Left ventricle myocardium inferior (tissue), 1 donor: ENCODE results near the gene SERGEF. TPM values are rescaled to one million over a fixed set of nuclear protein-coding genes. Genes with fewer than 3 reads are reported as not detected.

Source experiments
- DNase-seq: peaks from one replicate; pipeline ENCODE4 v3.0.0-alpha.2; 2020
- H3K27ac ChIP-seq: fragments of 200-600 bp; replicated peaks from 2 replicates; pipeline ENCODE4 v1.8.0; 2021
- H3K27me3 ChIP-seq: fragments of 200-600 bp; 2 replicates; pipeline ENCODE4 v1.8.0; 2021; ENCODE audit warnings: low read depth
- H3K36me3 ChIP-seq: fragments of 200-600 bp; 2 replicates; pipeline ENCODE4 v1.8.0; 2021
- H3K4me1 ChIP-seq: fragments of 200-600 bp; 2 replicates; pipeline ENCODE4 v1.8.0; 2021
- H3K4me3 ChIP-seq: fragments of 200-600 bp; 2 replicates; pipeline ENCODE4 v1.8.0; 2021; ENCODE audit warnings: mild to moderate bottlenecking, moderate library complexity
- H3K9me3 ChIP-seq: fragments of 200-600 bp; replicated peaks from 2 replicates; pipeline ENCODE4 v1.8.0; 2021
- intact Hi-C: fragments of 100-400 bp; cut with micrococcal nuclease; formaldehyde crosslinking; loops from one replicate; pipeline ENCODE4 v1.11.0; 2022
- total RNA-seq: library from RNA; stranded (reverse); fragmentation: NEBNext Ultra II Directional; extraction: Animal tissue kit (Norgen Biotek cat#: 25700); gene quantifications from one replicate; pipeline ENCODE4 v1.2.1, GENCODE V29; 2021
- TF ChIP-seq, protein P1 (sequence below): fragments of 200-600 bp; IDR thresholded peaks from 2 replicates; pipeline ENCODE4 v1.8.0; 2021; ENCODE audit warnings: antibody characterized with exemption, mild to moderate bottlenecking, borderline replicate concordance
- donor health status: DM: no; HTN: yes; CAD: no; lungs with severe emphysema.

SERGEF gene
- total RNA-seq, 1 donor from 2014 or later = 13.1 TPM

DNA sequence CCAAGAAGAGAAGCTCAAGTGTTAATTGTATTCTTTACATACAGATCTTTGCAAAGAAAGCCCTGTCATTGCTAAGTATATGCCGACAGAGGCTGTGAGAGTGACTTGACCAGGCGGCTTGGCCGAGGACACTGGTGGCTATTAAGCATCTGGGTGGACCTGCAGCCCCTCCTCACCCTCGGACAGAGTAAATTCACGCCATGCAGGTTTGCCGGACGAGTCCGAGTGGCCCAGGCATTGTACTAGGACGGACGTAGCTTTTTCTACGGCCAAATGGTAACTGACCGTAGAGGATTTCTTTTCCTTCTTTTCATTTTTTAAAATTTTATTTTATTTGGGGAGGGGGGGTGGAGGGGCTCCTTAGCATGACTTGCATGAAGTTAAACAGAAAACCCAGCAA, 231.2 kb downstream of the SERGEF start:
- H3K27ac ChIP-seq = no peak overlapping the region
- H3K27me3 ChIP-seq = no peaks in the 10 kb centered on the region
- no peaks in the 10 kb centered on the region for H3K36me3 ChIP-seq
- no peak for DNase-seq
- no peaks in the 10 kb centered on the region for H3K9me3 ChIP-seq
- TF ChIP-seq, protein P1, sequence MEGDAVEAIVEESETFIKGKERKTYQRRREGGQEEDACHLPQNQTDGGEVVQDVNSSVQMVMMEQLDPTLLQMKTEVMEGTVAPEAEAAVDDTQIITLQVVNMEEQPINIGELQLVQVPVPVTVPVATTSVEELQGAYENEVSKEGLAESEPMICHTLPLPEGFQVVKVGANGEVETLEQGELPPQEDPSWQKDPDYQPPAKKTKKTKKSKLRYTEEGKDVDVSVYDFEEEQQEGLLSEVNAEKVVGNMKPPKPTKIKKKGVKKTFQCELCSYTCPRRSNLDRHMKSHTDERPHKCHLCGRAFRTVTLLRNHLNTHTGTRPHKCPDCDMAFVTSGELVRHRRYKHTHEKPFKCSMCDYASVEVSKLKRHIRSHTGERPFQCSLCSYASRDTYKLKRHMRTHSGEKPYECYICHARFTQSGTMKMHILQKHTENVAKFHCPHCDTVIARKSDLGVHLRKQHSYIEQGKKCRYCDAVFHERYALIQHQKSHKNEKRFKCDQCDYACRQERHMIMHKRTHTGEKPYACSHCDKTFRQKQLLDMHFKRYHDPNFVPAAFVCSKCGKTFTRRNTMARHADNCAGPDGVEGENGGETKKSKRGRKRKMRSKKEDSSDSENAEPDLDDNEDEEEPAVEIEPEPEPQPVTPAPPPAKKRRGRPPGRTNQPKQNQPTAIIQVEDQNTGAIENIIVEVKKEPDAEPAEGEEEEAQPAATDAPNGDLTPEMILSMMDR = no peak
- H3K4me1 ChIP-seq = no peaks in the 10 kb centered on the region
- intact Hi-C loops = no loop called here
- H3K4me3 ChIP-seq = no peak overlapping the region

DNA sequence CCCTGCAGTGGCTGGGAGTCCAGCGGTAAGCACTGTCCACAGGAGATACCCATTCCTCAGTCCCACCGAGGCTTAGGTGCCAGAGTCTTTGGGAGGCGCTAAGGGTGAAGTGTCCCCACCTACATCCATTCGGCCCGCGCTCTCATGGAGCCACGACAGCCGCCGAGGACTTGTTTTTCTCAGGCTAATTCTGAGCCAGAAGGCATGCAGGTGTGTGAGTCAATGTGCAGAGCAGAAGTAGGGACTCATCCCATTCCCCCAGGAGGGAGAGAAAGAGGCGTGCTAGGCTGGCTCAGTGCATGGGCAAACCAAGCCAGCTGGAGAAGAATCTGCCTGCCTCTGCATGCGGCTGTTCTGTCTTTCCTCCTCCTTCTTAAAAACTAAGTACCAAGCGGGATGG, 231.6 kb downstream of the SERGEF start:
- no peaks in the 10 kb centered on the region for H3K9me3 ChIP-seq
- TF ChIP-seq, protein P1 = no peak

DNA sequence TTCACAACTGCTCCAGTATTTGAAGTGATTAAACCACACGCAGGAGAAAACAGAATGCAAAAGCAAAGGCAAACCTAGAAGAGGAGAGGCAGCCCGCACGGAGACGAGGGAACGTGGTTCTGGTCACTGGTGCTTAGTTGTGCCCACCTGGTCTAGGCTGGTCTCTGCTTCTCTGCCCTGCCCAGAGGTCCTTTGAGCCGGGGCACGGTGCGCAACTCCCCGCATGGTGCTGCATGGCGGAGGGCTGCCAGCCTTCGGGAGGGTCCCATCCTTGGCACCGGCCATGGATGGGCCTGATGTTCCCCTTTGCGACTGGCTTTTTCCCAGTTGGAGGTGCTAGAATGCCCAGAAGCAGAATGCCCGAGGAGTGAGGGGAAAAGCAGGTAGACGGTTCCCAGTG, 232.2 kb downstream of the SERGEF start:
- intact Hi-C loops = no loop called here
- Histone ChIP-seq H3K27ac (no peak overlapping the region), H3K4me1 (no peaks in the 10 kb centered on the region), H3K27me3 (no peaks in the 10 kb centered on the region), H3K4me3 (no peak overlapping the region), H3K9me3 (no peaks in the 10 kb centered on the region), H3K36me3 (no peaks in the 10 kb centered on the region)
- DNase-seq = no peak
- TF ChIP-seq, protein P1 = no peak

More for the DNA sequence above, 231.6 kb downstream of the SERGEF start:
- Histone ChIP-seq H3K4me3 (no peak overlapping the region), H3K27ac (no peak overlapping the region), H3K4me1 (no peaks in the 10 kb centered on the region), H3K27me3 (no peaks in the 10 kb centered on the region), H3K36me3 (no peaks in the 10 kb centered on the region)
- intact Hi-C loops = no loop called here
- no peak for DNase-seq

DNA sequence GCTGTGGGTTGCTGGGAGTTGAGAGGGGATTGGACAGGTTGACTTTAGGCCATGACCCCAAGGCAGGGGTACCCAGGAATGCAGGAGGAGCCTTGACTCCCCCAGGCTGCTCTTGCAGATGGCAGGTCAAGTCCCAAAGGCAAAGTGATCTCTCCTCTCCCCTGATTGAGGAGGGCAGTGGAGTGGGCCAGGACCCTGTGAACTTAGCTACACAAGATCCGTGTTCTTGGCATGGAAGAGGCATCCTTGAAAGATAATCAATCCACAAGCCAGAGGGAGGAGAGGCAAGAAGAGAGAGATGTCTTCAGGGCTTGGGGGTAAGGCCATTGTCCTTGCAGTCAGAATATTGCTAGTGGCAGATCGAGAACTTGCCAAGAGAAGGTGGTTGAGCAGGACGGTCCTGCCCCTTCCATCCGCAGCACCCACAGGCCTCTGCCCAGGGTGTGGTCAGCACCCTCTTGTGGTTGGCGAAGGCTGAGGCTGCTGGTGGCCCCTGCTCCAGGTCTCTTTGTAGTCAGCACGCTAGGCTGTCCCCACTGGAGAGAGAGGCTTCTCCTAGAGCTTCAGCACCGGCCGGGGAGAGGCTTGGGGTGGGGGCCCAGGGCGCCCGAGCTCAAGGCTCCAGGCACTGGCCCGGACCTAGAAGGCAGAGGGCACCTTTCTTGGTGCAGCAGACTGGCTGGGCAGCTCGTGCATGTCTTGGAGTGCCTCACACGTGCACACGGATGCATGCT, 232.8 kb downstream of the SERGEF start:
- TF ChIP-seq, protein P1 = no peak
- Histone ChIP-seq H3K27ac (no peak overlapping the region), H3K4me1 (no peaks in the 10 kb centered on the region), H3K9me3 (no peaks in the 10 kb centered on the region), H3K36me3 (no peaks in the 10 kb centered on the region), H3K27me3 (no peaks in the 10 kb centered on the region), H3K4me3 (no peak overlapping the region)
- intact Hi-C loops = no loop called here
- DNase-seq = no peak

DNA sequence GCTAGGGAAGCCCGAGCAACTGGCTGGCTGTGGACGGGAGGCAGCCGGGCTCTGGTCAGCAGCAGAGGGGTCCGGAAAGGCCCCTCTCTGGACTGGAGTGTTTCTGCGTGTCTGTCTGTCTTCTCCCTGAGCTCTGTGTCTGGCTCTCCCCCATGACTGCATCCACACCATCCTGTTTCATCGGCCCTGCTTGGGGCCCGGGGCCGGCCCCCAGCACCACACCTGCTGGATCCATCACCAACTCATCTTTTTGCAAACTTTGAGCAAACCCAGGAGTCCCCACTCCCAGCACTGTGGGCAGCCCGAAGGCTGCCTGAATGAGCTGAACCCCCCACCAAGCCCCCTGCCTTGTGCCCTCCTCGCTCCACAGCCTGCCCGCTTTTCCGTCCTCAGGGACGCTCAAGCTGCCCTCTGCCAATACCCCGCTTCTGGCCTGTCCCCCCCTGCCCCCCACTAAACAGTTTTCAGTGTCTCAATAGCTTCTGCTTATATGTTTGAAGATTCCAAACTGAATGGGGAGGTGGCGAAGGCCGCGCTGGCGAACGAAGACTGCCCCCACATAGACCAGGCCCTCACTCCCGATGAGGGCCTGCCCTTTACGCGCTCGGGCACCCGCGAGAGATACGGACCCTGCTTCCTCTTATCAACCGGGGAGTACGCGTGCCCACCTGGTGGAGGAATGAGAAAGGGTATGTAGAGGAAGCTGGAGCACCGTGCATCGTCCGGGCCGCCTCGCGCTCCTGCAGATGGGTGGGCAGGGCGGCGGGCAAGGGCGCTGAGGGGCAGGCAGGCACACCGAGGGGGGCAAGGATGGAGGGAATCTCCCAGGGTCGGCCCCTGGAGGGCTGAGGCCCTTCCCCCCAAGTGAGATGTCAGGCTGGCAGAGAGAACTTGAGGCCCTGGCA, 233.6 kb downstream of the SERGEF start:
- Histone ChIP-seq H3K4me3 (no peak overlapping the region), H3K4me1 (no peaks in the 10 kb centered on the region), H3K27ac (no peak overlapping the region), H3K36me3 (no peaks in the 10 kb centered on the region), H3K9me3 (no peaks in the 10 kb centered on the region), H3K27me3 (no peaks in the 10 kb centered on the region)
- intact Hi-C loops = no loop called here
- TF ChIP-seq, protein P1 = no peak
- no peak for DNase-seq
